ENCODE data around the gene GAL3ST2.
"Not testable (repeated sequence)": the region's sequence is repeated elsewhere in the genome, so short reads cannot be mapped to it uniquely, and the experiment has no call there.

GAL3ST2 gene

GRCh38 chr2:241748468-241749256, 28.0 kb upstream of the GAL3ST2 start:
- no peak for DNase-seq

- no peak for DNase-seq
These were observed 26.4 kb upstream of the GAL3ST2 start for GRCh38 chr2:241750076-241750840.

GRCh38 chr2:241751152-241751551, 25.5 kb upstream of the GAL3ST2 start:
- no peak for DNase-seq

- no peak for DNase-seq
These were observed 24.8 kb upstream of the GAL3ST2 start for GRCh38 chr2:241751776-241752175.

- DNase-seq, result no peak
These were observed 24.4 kb upstream of the GAL3ST2 start for GRCh38 chr2:241752253-241752652.

- no peak for DNase-seq
These were observed 23.8 kb upstream of the GAL3ST2 start for GRCh38 chr2:241752689-241753276.

GRCh38 chr2:241753493-241753892, 23.1 kb upstream of the GAL3ST2 start:
- no peak for DNase-seq

- no peak for DNase-seq
These were observed 22.6 kb upstream of the GAL3ST2 start for GRCh38 chr2:241754042-241754441.

- no peak for DNase-seq
These were observed 21.5 kb upstream of the GAL3ST2 start for GRCh38 chr2:241755166-241755565.

GRCh38 chr2:241755777-241756176, 20.8 kb upstream of the GAL3ST2 start:
- no peak for DNase-seq

- no peak for DNase-seq
These were observed 17.4 kb upstream of the GAL3ST2 start for GRCh38 chr2:241759067-241759807.

GRCh38 chr2:241759893-241760292, 16.7 kb upstream of the GAL3ST2 start:
- DNase-seq, result not testable (repeated sequence)

GRCh38 chr2:241760301-241760771, 16.3 kb upstream of the GAL3ST2 start:
- DNase-seq, result no peak

- DNase-seq, result peak; percentile 15
These were observed 14.2 kb upstream of the GAL3ST2 start for GRCh38 chr2:241762321-241762932.

- DNase-seq, result peak; percentile 76
These were observed 13.7 kb upstream of the GAL3ST2 start for GRCh38 chr2:241762933-241763369.

GRCh38 chr2:241763551-241764274, 12.9 kb upstream of the GAL3ST2 start:
- DNase-seq, result peak; percentile 22

- peak; percentile 15 for DNase-seq
These were observed 12.1 kb upstream of the GAL3ST2 start for GRCh38 chr2:241764275-241765241.

GRCh38 chr2:241767464-241768250, 9.0 kb upstream of the GAL3ST2 start:
- no peak for DNase-seq

GRCh38 chr2:241768251-241768711, 8.3 kb upstream of the GAL3ST2 start:
- no peak for DNase-seq
